Stimulated activated CD4-positive, alpha-beta T cell treated with anti-CD3 and anti-CD28 coated beads, TNF-alpha, amount 100 ng/mL, for 4 hours (primary cell): Measurements from ENCODE around the gene ZBTB40.

Experiments
- DNase-seq, 3 experiments: peaks; one replicate each; pipeline ENCODE4 v3.0.0-alpha.2; 2020; ENCODE audit warnings: low read depth in 3 of 3

ZBTB40 gene

DNA sequence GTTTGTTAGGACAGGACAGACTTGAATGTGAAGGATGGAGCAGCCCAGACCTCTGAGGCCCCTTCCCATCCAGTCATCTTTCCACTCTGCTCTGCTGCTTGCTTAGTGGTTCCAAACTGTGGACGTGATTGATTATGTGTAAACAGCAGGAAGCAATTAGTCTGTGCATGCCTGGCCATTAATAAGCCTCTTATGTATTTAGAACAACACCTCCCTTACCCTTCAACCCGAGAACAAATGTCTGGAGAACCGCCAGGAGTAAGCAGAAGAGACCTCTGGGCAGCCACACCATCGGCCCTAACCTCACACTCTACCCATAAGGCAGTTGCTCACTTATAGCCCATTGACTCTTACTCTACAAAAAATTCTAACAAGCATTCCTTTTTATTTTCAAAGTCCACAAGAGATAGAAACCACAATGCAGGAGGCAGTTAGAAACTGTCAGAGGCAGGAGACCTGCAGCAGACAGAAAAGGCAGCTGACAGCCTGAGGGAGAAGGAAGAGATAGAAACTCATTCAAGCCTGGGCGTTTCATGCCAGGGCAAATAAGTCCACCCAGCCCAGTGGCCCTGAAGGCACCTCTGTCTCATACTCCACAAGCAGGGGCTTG lies 105.8 kb downstream of the ZBTB40 start:
- DNase-seq: no peak

DNA sequence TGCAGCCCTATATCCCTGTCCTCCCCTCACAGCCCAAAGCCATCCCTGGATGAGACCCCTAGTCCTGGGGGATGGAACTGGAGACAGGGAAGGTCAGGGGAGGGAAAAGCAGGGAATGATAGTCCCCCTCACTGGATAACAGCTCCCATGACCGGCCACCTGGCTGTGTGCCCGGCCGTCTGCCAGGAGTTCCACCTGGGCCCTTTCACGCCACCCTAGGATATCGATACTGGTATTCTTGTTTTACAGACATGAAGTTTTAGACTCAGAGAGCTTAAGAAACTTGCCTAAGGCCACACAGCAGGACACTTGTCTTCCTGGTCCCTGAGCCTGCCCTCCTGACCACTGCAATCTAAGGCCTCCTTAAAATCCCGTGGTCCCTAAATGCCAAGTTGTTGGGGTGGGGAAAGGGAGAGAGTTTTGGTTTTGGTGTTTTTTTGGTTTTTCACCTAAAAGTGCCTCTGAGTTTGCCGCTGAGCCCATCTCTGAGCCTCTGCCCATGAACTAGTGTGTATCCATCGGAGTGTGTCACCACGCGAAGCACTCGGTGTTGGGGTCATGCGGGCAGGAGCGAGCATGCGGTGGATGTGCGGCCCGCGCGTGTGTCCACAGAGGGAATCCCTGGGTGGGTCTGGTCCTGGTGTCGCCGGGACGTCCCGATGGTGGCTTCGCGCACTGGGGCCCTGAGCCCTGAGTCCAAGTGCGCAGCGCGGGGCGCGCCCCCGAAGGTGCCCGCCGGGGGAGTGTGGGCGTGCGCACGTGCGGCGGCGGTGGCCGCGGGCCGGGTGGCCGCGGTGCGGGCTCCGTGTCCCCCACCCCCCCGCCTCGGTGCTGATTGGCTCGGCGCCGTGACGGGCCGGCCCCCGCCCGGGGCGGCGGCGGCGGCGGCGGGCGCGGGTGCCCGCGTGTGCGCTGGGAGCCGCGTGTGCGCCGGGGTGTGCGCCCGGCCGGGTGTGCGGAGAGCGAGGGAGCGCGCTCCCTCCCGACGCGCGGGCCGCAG lies 111.2 kb downstream of the ZBTB40 start, which contains the start of gene EPHA8:
Gene EPHA8 (plus strand): TSS at position 906 of the 1,000 bp plus-strand sequence. CDS start 147 bp downstream, outside the sequence.
- no peak for DNase-seq

DNA sequence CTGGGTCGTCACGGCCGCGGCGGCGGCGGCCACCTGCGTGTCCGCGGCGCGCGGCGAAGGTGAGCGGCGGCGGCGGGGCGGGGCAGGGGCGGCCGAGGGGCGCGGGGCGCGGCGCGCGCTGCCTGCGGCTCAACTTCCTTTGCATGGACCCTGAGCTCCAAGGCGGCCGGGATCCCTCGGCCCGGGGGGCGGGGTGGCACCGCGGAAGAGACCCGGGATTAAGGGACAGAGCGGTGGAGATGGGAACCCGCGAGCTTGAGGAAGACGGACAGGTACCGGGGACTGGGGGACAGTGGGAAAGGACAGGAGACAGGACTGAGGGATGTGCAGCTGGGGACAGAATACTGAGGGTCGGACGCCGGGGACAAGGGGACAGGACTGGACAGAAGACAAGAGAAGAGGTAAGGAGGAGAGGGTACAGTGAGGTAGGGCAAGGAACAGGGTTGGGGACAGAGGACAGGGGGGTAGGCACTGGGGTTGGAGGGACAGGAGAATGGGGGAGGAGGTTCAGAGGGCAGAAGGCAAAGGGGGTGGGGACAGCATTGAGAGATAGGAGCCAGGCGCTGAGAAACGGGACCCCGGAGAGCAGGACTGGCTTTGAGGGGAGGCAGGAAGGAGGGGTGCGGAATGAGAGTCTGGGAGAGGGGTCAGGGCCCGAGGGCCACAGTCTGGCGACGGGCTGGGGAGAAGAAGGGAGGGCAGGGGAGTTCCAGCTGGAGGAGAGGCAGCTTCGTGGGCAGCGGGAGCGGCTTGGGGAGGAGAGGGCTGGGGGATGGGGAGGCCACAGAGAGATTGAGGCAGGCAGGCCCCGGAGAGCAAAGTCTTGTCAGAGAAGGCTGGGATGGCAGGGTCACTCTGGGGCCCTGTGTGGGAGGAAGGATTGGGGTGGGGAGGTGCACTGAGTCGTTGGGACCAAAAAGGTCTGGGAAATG lies 112.3 kb downstream of the ZBTB40 start:
- DNase-seq: no peak

DNA sequence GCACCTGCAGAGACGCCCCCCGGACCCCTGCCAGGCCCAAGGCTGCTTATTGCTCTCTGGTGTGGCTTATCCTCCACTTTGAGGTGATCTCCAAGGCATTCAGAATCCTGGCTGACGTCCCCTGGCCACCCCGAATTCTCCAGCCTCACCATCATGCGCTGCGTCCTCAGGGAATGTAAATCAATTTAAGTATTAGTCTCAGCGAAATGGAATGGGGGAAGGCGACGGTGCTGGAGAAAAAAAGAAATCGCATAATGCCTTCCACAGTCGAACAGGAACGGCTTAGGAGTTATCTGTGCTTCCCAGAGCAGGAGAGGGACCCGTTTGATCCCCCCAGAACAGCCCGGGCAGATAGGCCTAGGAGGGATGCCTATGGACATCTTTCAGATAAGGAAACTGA lies 114.5 kb downstream of the ZBTB40 start:
- DNase-seq: no peak

DNA sequence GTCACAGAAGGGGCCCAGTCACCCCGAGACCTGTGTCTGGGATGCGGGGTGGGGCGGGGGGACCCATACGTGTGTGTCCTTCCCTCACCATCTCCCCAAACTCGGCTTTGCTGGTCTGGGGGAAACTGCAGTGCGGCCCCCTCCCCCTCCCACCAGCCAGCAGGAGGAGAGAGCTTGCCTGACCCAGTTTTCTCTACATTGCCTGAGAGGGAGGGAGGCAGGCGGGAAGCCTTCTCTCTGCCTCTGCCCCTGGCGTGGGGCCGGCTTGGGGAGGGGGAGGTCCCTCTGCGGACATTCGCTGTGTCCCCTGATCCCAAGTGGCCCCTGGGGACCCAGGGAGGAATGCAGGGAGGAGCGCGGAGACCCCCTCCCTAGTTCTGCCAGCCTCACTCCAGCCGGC lies 115.5 kb downstream of the ZBTB40 start:
- no peak for DNase-seq

- no peak for DNase-seq
Measured at GRCh38 chr1:22567994-22568393, 116.3 kb downstream of the ZBTB40 start.

- no peak for DNase-seq
Measured at GRCh38 chr1:22569269-22569668, 117.6 kb downstream of the ZBTB40 start.

- no peak for DNase-seq
Measured at GRCh38 chr1:22570140-22570909, 118.7 kb downstream of the ZBTB40 start.

- DNase-seq: no peak
Measured at GRCh38 chr1:22572818-22573217, 121.2 kb downstream of the ZBTB40 start.

DNA sequence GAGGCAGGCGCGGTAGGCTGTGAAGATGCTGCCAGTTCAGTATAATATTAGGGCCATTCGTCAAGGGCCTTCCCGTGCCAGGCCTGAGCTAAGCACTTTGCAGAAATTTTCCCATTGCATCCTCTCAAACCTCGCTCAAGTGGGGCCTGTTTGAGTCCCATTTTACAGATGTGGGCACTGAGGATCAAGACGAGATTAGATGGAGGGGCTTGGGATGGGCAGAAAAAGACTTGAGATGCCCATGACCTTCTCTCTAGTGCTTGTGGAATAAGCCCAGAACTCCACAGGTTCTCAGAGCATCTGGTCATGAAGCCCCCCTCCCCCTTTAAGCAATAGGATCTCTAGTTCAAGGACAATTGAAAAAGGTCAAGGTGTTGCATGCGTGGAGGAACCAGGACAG lies 121.6 kb downstream of the ZBTB40 start:
- no peak for DNase-seq

GRCh38 chr1:22575532-22576149 lies 124.0 kb downstream of the ZBTB40 start:
- no peak for DNase-seq

- no peak for DNase-seq
Measured at GRCh38 chr1:22576150-22576544, 124.5 kb downstream of the ZBTB40 start.

GRCh38 chr1:22576617-22577016 lies 125.0 kb downstream of the ZBTB40 start:
- no peak for DNase-seq

- DNase-seq: no peak
Measured at GRCh38 chr1:22578732-22579361, 127.2 kb downstream of the ZBTB40 start.

DNA sequence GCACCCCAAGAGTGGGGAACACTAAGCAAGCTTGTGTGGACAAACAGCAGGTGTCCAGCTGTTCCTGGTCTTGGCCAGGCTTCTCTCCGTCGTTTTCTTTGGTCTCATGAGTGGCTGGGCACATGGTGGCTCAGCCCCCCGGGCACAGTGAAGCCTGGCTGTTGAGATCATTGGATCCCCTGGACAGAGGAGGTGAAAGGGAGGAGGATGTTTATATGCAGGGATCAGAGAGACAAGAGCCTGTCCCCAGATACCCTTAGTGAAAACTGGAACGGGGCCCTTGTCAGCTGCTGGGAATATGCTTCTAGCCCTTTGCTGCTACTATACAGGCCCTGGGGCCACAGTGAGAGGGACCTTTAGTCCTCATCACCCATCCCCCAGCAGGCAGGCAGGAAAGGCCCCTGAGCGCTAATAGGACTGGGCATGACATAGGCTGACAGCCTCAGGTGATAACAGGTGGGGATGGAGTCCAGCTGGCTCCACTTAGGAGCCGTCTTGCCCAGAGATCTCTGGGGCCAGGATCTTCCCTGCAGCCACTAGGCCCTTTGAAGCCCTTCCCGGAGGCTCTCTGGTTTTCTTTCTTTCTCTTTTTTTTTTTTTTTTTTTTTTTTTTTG lies 128.0 kb downstream of the ZBTB40 start:
- no peak for DNase-seq
